ENCODE data around the gene SPTB.

Gene SPTB

GRCh38 chr14:64846319-64846718, 33.4 kb downstream of the SPTB start:
- DNase-seq (ENCODE audit: extremely low spot score), result no peak
- CTCF ChIA-PET, result no interaction called here
- POLR2A ChIA-PET, result no interaction called here
- no peak for TF ChIP-seq LEF1 (IDR thresholded peaks at IDR 0.05; ENCODE audit: borderline replicate concordance)
- TF ChIP-seq TARDBP (IDR thresholded peaks at IDR 0.05), result no peak
- no peak for TF ChIP-seq CTBP1 (IDR thresholded peaks at IDR 0.05; ENCODE audit: borderline replicate concordance)
- no peak for TF ChIP-seq FOXA1 (IDR thresholded peaks at IDR 0.05)
- TF ChIP-seq SP1 (IDR thresholded peaks at IDR 0.05), result no peak
- TF ChIP-seq FOXM1 (IDR thresholded peaks at IDR 0.05; ENCODE audit: borderline replicate concordance), result no peak
- TF ChIP-seq ZNF384 (IDR thresholded peaks at IDR 0.05), result no peak
- no peak for TF ChIP-seq L3MBTL2 (conservative IDR thresholded peaks at IDR 0.05)
- no peak for TF ChIP-seq NFRKB (IDR thresholded peaks at IDR 0.05)
- TF ChIP-seq PKNOX1 (IDR thresholded peaks at IDR 0.05), result no peak
- TF ChIP-seq ARNT (IDR thresholded peaks at IDR 0.05), result no peak
- TF ChIP-seq FOXK2 (IDR thresholded peaks at IDR 0.05), result no peak
- TF ChIP-seq SUZ12 (IDR thresholded peaks at IDR 0.05), result no peak
- TF ChIP-seq HDGF (IDR thresholded peaks at IDR 0.05; ENCODE audit: borderline replicate concordance), result no peak
- TF ChIP-seq BHLHE40 (IDR thresholded peaks at IDR 0.05; ENCODE audit: borderline replicate concordance), result no peak
- no peak for TF ChIP-seq ELF4 (IDR thresholded peaks at IDR 0.05)

- ChIA-PET CTCF (no interaction called here), POLR2A (no interaction called here)
Measured at GRCh38 chr14:64845878-64846277, 33.8 kb downstream of the SPTB start.

GRCh38 chr14:64844969-64845536, 34.7 kb downstream of the SPTB start:
- no peak for DNase-seq (ENCODE audit: extremely low spot score)
- POLR2A ChIA-PET, result no interaction called here
- TF ChIP-seq NFRKB (IDR thresholded peaks at IDR 0.05) (no peak), ARNT (IDR thresholded peaks at IDR 0.05) (no peak), FOXK2 (IDR thresholded peaks at IDR 0.05) (no peak), SUZ12 (IDR thresholded peaks at IDR 0.05) (no peak), HDGF (IDR thresholded peaks at IDR 0.05; ENCODE audit: borderline replicate concordance) (no peak), LEF1 (IDR thresholded peaks at IDR 0.05; ENCODE audit: borderline replicate concordance) (no peak), FOXA1 (IDR thresholded peaks at IDR 0.05) (no peak), CTBP1 (IDR thresholded peaks at IDR 0.05; ENCODE audit: borderline replicate concordance) (no peak), BHLHE40 (IDR thresholded peaks at IDR 0.05; ENCODE audit: borderline replicate concordance) (no peak), L3MBTL2 (conservative IDR thresholded peaks at IDR 0.05) (no peak), PKNOX1 (IDR thresholded peaks at IDR 0.05) (no peak), FOXM1 (IDR thresholded peaks at IDR 0.05; ENCODE audit: borderline replicate concordance) (no peak), ZNF384 (IDR thresholded peaks at IDR 0.05) (no peak), SP1 (IDR thresholded peaks at IDR 0.05) (no peak), TARDBP (IDR thresholded peaks at IDR 0.05) (no peak), ELF4 (IDR thresholded peaks at IDR 0.05) (no peak)
- CTCF ChIA-PET, result no interaction called here

More at GRCh38 chr14:64845878-64846277, 33.8 kb downstream of the SPTB start:
- no peak for DNase-seq (ENCODE audit: extremely low spot score)
- TF ChIP-seq FOXA1 (IDR thresholded peaks at IDR 0.05), result no peak
- no peak for TF ChIP-seq TARDBP (IDR thresholded peaks at IDR 0.05)
- no peak for TF ChIP-seq L3MBTL2 (conservative IDR thresholded peaks at IDR 0.05)
- TF ChIP-seq HDGF (IDR thresholded peaks at IDR 0.05; ENCODE audit: borderline replicate concordance), result no peak
- TF ChIP-seq SUZ12 (IDR thresholded peaks at IDR 0.05), result no peak
- TF ChIP-seq ARNT (IDR thresholded peaks at IDR 0.05), result no peak
- TF ChIP-seq LEF1 (IDR thresholded peaks at IDR 0.05; ENCODE audit: borderline replicate concordance), result no peak
- TF ChIP-seq NFRKB (IDR thresholded peaks at IDR 0.05), result no peak
- TF ChIP-seq ELF4 (IDR thresholded peaks at IDR 0.05), result no peak
- no peak for TF ChIP-seq SP1 (IDR thresholded peaks at IDR 0.05)
- no peak for TF ChIP-seq PKNOX1 (IDR thresholded peaks at IDR 0.05)
- no peak for TF ChIP-seq ZNF384 (IDR thresholded peaks at IDR 0.05)
- TF ChIP-seq BHLHE40 (IDR thresholded peaks at IDR 0.05; ENCODE audit: borderline replicate concordance), result no peak
- no peak for TF ChIP-seq FOXK2 (IDR thresholded peaks at IDR 0.05)
- TF ChIP-seq CTBP1 (IDR thresholded peaks at IDR 0.05; ENCODE audit: borderline replicate concordance), result no peak
- TF ChIP-seq FOXM1 (IDR thresholded peaks at IDR 0.05; ENCODE audit: borderline replicate concordance), result no peak

GRCh38 chr14:64844272-64844671, 35.4 kb downstream of the SPTB start:
- DNase-seq (ENCODE audit: extremely low spot score), result no peak
- POLR2A ChIA-PET, result no interaction called here
- TF ChIP-seq TARDBP (IDR thresholded peaks at IDR 0.05) (no peak), ELF4 (IDR thresholded peaks at IDR 0.05) (no peak), ARNT (IDR thresholded peaks at IDR 0.05) (no peak), BHLHE40 (IDR thresholded peaks at IDR 0.05; ENCODE audit: borderline replicate concordance) (no peak), FOXM1 (IDR thresholded peaks at IDR 0.05; ENCODE audit: borderline replicate concordance) (no peak), FOXK2 (IDR thresholded peaks at IDR 0.05) (no peak), L3MBTL2 (conservative IDR thresholded peaks at IDR 0.05) (no peak), ZNF384 (IDR thresholded peaks at IDR 0.05) (no peak), SP1 (IDR thresholded peaks at IDR 0.05) (no peak), HDGF (IDR thresholded peaks at IDR 0.05; ENCODE audit: borderline replicate concordance) (no peak), CTBP1 (IDR thresholded peaks at IDR 0.05; ENCODE audit: borderline replicate concordance) (no peak), SUZ12 (IDR thresholded peaks at IDR 0.05) (no peak), FOXA1 (IDR thresholded peaks at IDR 0.05) (no peak), NFRKB (IDR thresholded peaks at IDR 0.05) (no peak), LEF1 (IDR thresholded peaks at IDR 0.05; ENCODE audit: borderline replicate concordance) (no peak), PKNOX1 (IDR thresholded peaks at IDR 0.05) (no peak)
- CTCF ChIA-PET, result interaction anchor here (0.7 kb wide), 1 partner anchor 1179 kb away, joined by 4 read pairs; no protein-coding TSS in a partner anchor

- no peak for DNase-seq (ENCODE audit: extremely low spot score)
- ChIA-PET POLR2A (no interaction called here), CTCF (no interaction called here)
- TF ChIP-seq SP1 (IDR thresholded peaks at IDR 0.05) (no peak), NFRKB (IDR thresholded peaks at IDR 0.05) (no peak), FOXK2 (IDR thresholded peaks at IDR 0.05) (no peak), SUZ12 (IDR thresholded peaks at IDR 0.05) (no peak), BHLHE40 (IDR thresholded peaks at IDR 0.05; ENCODE audit: borderline replicate concordance) (no peak), PKNOX1 (IDR thresholded peaks at IDR 0.05) (no peak), TARDBP (IDR thresholded peaks at IDR 0.05) (no peak), ZNF384 (IDR thresholded peaks at IDR 0.05) (no peak), ARNT (IDR thresholded peaks at IDR 0.05) (no peak), FOXM1 (IDR thresholded peaks at IDR 0.05; ENCODE audit: borderline replicate concordance) (no peak), FOXA1 (IDR thresholded peaks at IDR 0.05) (no peak), ELF4 (IDR thresholded peaks at IDR 0.05) (no peak), LEF1 (IDR thresholded peaks at IDR 0.05; ENCODE audit: borderline replicate concordance) (no peak), CTBP1 (IDR thresholded peaks at IDR 0.05; ENCODE audit: borderline replicate concordance) (no peak), HDGF (IDR thresholded peaks at IDR 0.05; ENCODE audit: borderline replicate concordance) (no peak), L3MBTL2 (conservative IDR thresholded peaks at IDR 0.05) (no peak)
Measured at GRCh38 chr14:64843548-64843947, 36.2 kb downstream of the SPTB start.
